HL-60 (cell line): ENCODE data around the gene IP6K1.
"Not testable (repeated sequence)": the region's sequence is repeated elsewhere in the genome, so short reads cannot be mapped to it uniquely, and the experiment has no call there.

Experiments
- DNase-seq, 2 experiments: peaks; one replicate each; pipeline ENCODE4 v3.0.0-alpha.2; 2010 to 2020; ENCODE audit warnings: low read depth in 1 of 2, low spot score in 1 of 2
- H3K27ac ChIP-seq: fragments of 250-450 bp; sonication (Bioruptor Pico); replicated peaks from 2 replicates; pipeline ENCODE4 v1.5.1; 2020; ENCODE audit warnings: mild to moderate bottlenecking, moderate library complexity
- H3K27me3 ChIP-seq: fragments of 250-450 bp; sonication (Bioruptor Pico); 2 replicates; pipeline ENCODE4 v1.5.1; 2021; ENCODE audit warnings: mild to moderate bottlenecking, moderate library complexity; ENCODE audit not compliant: insufficient read depth, poor library complexity, severe bottlenecking
- H3K4me3 ChIP-seq: replicated peaks from 2 replicates; pipeline ENCODE4 v1.5.1; 2011; ENCODE audit warnings: mild to moderate bottlenecking, control low read depth, low read length; ENCODE audit not compliant: insufficient read depth
- GABPA ChIP-seq: IDR thresholded peaks from 2 replicates; pipeline ENCODE4 v1.6.1; 2012; ENCODE audit warnings: low read depth
- POLR2AphosphoS5 ChIP-seq: IDR thresholded peaks from 2 replicates; pipeline ENCODE4 v1.6.1; 2012; ENCODE audit warnings: low read depth
- SPI1 ChIP-seq: IDR thresholded peaks from 2 replicates; pipeline ENCODE4 v1.6.1; 2012; ENCODE audit warnings: low read depth, mild to moderate bottlenecking, borderline replicate concordance
- long read RNA-seq: library from polyadenylated mRNA; unstranded; transcript quantifications from one replicate; pipeline ENCODE4 v2.0.0, GENCODE V29; 2020
- TF ChIP-seq, protein P1 (sequence below): IDR thresholded peaks from 2 replicates; pipeline ENCODE4 v1.6.1; 2012; ENCODE audit warnings: low read depth; ENCODE audit not compliant: insufficient replicate concordance
- TF ChIP-seq, protein P2 (sequence below): IDR thresholded peaks from one replicate; pipeline ENCODE4 v1.5.1; 2011; ENCODE audit warnings: low read length, control low read depth, inconsistent platforms; ENCODE audit not compliant: insufficient read depth

IP6K1 gene
- long read RNA-seq, full-length matches to known transcripts: 76 of 100 reads
- long read RNA-seq, partial matches to known transcripts: 8 of 100 reads
- long read RNA-seq, other reads (novel, unspliced or antisense): 16 of 100 reads

DNA sequence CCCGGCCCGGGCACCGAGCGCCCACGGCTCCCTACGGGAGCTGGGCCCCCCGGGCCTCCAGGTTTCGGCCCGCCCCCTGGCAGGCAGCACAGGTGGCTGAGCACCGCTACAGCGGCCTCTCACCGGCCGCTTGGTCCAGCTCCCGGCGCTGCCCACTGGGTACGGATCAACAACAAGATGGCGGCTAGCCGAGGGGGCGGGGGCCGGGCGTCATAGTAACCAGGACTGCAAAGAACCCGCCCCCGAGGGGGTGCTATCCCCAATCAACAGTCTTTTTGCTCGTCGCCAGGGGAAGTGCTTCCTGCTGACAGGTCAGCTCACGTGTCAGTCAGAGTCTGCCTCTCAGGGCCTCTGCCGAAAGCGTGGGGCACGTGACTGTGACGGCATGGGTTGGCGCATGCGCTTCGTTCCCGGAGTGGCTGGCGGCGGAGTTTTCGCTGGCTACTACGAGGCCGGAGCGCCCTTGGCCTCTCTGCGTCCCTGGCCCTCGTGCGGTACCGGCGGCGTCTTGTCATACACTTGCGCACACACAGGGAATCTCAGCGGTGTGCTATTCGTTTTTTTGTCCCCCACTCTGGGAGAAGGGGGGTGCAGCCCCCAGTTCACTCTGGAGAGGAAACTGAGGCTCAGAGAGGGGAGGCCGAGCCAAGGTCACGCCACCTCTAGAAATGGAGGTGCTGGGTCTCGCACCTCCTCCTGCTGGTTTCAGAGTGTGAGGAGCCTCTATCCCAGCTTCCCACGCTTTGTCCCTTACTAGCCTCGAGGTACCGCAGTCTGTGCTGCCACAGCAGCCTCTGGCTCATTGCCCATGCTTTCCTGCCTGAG lies at the start of gene IP6K1:
Gene IP6K1, minus strand, starts transcription at position 186 of the 825 bp plus-strand sequence. CDS start 38,502 bp downstream, outside the sequence.
- Histone ChIP-seq H3K4me3 (peak within 1 kb of the TSS; percentile 99), H3K27ac (peak within 1 kb of the TSS; percentile 74), H3K27me3 (no peaks in the 10 kb centered on the region)
- 0 out of 2 replicates have a peak, but pooled peaks have one; percentile 20 for TF ChIP-seq GABPA
- TF ChIP-seq POLR2AphosphoS5: peak; percentile 69; the same call in 1 of the 2 replicates
- TF ChIP-seq, protein P1, sequence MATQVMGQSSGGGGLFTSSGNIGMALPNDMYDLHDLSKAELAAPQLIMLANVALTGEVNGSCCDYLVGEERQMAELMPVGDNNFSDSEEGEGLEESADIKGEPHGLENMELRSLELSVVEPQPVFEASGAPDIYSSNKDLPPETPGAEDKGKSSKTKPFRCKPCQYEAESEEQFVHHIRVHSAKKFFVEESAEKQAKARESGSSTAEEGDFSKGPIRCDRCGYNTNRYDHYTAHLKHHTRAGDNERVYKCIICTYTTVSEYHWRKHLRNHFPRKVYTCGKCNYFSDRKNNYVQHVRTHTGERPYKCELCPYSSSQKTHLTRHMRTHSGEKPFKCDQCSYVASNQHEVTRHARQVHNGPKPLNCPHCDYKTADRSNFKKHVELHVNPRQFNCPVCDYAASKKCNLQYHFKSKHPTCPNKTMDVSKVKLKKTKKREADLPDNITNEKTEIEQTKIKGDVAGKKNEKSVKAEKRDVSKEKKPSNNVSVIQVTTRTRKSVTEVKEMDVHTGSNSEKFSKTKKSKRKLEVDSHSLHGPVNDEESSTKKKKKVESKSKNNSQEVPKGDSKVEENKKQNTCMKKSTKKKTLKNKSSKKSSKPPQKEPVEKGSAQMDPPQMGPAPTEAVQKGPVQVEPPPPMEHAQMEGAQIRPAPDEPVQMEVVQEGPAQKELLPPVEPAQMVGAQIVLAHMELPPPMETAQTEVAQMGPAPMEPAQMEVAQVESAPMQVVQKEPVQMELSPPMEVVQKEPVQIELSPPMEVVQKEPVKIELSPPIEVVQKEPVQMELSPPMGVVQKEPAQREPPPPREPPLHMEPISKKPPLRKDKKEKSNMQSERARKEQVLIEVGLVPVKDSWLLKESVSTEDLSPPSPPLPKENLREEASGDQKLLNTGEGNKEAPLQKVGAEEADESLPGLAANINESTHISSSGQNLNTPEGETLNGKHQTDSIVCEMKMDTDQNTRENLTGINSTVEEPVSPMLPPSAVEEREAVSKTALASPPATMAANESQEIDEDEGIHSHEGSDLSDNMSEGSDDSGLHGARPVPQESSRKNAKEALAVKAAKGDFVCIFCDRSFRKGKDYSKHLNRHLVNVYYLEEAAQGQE: no peak
- DNase-seq: peak; percentile 100

DNA sequence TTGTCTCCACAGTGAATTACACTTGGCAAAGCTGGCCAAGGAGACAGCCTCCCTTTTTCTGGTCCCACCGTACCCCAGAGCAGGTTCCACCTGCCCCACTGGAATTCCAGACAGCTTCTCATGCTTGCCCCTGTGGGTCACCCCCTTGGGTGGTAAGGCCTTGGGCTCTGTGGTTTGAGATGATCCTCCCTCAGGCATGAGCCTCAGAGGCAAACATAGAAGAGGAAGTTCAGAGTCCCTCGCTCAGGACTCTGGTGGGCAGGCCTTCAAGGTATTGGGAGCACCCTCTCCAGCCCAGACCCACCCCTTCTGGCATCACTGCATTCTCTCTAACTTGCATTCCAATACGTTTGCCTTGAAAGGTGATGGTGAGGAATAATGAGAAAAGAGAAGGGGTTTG lies 45.0 kb upstream of the IP6K1 start:
- H3K4me3 ChIP-seq: no peak overlapping the region
- TF ChIP-seq, protein P1: no peak
- TF ChIP-seq, protein P2, sequence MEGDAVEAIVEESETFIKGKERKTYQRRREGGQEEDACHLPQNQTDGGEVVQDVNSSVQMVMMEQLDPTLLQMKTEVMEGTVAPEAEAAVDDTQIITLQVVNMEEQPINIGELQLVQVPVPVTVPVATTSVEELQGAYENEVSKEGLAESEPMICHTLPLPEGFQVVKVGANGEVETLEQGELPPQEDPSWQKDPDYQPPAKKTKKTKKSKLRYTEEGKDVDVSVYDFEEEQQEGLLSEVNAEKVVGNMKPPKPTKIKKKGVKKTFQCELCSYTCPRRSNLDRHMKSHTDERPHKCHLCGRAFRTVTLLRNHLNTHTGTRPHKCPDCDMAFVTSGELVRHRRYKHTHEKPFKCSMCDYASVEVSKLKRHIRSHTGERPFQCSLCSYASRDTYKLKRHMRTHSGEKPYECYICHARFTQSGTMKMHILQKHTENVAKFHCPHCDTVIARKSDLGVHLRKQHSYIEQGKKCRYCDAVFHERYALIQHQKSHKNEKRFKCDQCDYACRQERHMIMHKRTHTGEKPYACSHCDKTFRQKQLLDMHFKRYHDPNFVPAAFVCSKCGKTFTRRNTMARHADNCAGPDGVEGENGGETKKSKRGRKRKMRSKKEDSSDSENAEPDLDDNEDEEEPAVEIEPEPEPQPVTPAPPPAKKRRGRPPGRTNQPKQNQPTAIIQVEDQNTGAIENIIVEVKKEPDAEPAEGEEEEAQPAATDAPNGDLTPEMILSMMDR: no peak
- TF ChIP-seq SPI1: no peak
- TF ChIP-seq GABPA: no peak
- TF ChIP-seq POLR2AphosphoS5: no peak
- DNase-seq: peak in 1 of 2 experiments; percentile 48
- no peaks in the 10 kb centered on the region for H3K27me3 ChIP-seq
- H3K27ac ChIP-seq: no peak overlapping the region

DNA sequence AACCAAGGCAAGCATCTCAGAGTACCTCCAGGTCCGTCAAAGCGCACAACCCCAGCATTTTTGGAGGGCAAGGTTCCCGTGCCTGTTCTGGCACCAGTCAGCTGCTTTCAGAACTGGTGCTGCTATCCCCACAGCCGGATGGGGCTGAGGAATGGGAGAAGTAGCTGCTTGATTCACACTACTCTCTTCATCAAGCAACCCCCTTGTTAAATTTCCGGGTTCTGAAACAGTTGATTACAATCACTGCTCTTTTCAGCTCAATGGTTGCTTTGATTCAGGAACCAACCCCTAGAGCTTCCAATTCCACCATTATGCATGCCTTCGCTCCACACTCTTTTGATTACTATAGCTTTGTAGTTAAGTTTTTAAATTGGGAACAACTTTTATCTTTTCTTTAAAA lies 39.7 kb upstream of the IP6K1 start:
- Histone ChIP-seq H3K4me3 (no peak overlapping the region), H3K27ac (no peak overlapping the region), H3K27me3 (no peaks in the 10 kb centered on the region)
- DNase-seq: no peak
- TF ChIP-seq, protein P2: no peak
- TF ChIP-seq SPI1 (no peak), GABPA (no peak), POLR2AphosphoS5 (no peak)

DNA sequence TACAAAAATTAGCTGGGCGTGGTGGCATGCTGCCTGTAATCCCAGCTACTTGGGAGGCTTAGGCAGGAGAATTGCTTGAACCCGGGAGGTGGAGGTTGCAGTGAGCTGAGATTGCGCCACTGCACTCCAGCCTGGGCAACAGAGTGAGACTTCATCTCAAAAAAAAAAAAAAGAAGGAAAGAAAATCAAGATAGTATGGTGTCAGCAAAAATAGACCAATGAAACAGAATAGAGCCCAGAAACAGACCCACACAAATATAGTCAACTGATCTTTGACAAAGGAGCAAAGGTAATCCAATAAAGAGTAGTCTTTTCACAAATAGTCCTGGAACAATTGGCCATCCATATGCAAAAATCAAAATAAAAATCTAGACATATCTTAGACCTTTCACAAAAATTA lies 36.8 kb upstream of the IP6K1 start:
- H3K27ac ChIP-seq, H3K4me3 ChIP-seq, H3K27me3 ChIP-seq, DNase-seq: not testable (repeated sequence)
